Neural progenitor cell (in vitro differentiated cells): ENCODE data around the gene SERINC3. TPM values are rescaled to one million over a fixed set of nuclear protein-coding genes. Genes with fewer than 3 reads are reported as not detected.
A peak's percentile ranks its signal among the peaks of the same experiment; 100 is the strongest.
"Not testable (repeated sequence)": the region's sequence is repeated elsewhere in the genome, so short reads cannot be mapped to it uniquely, and the experiment has no call there.

Experiments
- DNase-seq: peaks from one replicate; pipeline ENCODE4 v3.0.0-alpha.2; 2016; ENCODE audit warnings: low spot score
- H2AFZ ChIP-seq: fragments of 200-600 bp; sonication (generic); replicated peaks from 2 replicates; pipeline ENCODE4 v1.6.1; 2016; ENCODE audit warnings: antibody characterized with exemption
- H3F3A ChIP-seq: fragments of 200-600 bp; sonication (generic); 2 replicates; pipeline ENCODE4 v1.6.1; 2016; ENCODE audit warnings: antibody characterized with exemption, low read depth
- H3K27ac ChIP-seq: fragments of 200-600 bp; sonication (generic); 2 replicates; pipeline ENCODE4 v1.5.1; 2016; ENCODE audit warnings: mild to moderate bottlenecking
- H3K27me3 ChIP-seq: fragments of 200-600 bp; sonication (generic); 2 replicates; pipeline ENCODE4 v1.6.1; 2016; ENCODE audit warnings: mild to moderate bottlenecking, moderate library complexity
- H3K36me3 ChIP-seq: fragments of 200-600 bp; sonication (generic); 2 replicates; pipeline ENCODE4 v1.5.1; 2016
- H3K4me1 ChIP-seq: fragments of 200-600 bp; sonication (generic); 2 replicates; pipeline ENCODE4 v1.6.1; 2016; ENCODE audit warnings: mixed run types
- H3K4me2 ChIP-seq: fragments of 200-600 bp; sonication (generic); 2 replicates; pipeline ENCODE4 v1.6.1; 2016
- H3K4me3 ChIP-seq: fragments of 200-600 bp; sonication (generic); 2 replicates; pipeline ENCODE4 v1.5.1; 2016
- H3K79me2 ChIP-seq: fragments of 200-600 bp; sonication (generic); 2 replicates; pipeline ENCODE4 v1.6.1; 2016; ENCODE audit warnings: low read depth
- H3K9ac ChIP-seq: fragments of 200-600 bp; sonication (generic); 2 replicates; pipeline ENCODE4 v1.6.1; 2016
- H3K9me3 ChIP-seq: fragments of 200-600 bp; sonication (generic); 2 replicates; pipeline ENCODE4 v1.5.1; 2016; ENCODE audit warnings: low read depth
- H4K20me1 ChIP-seq: fragments of 200-600 bp; sonication (generic); 2 replicates; pipeline ENCODE4 v1.6.1; 2016; ENCODE audit warnings: low read depth
- H3K27ac Mint-ChIP-seq: 3 replicates; pipeline ENCODE4 v1.8.0; 2021; ENCODE audit warnings: mixed read lengths
- H3K27me3 Mint-ChIP-seq: 2 replicates; pipeline ENCODE4 v1.8.0; 2022; ENCODE audit warnings: low read depth, mild to moderate bottlenecking, inconsistent platforms, moderate library complexity, mixed read lengths; ENCODE audit not compliant: insufficient read depth
- H3K36me3 Mint-ChIP-seq: 3 replicates; pipeline ENCODE4 v1.8.0; 2021; ENCODE audit warnings: mixed read lengths
- H3K4me1 Mint-ChIP-seq: 3 replicates; pipeline ENCODE4 v1.8.0; 2021; ENCODE audit warnings: mixed read lengths
- H3K4me3 Mint-ChIP-seq: 3 replicates; pipeline ENCODE4 v1.8.0; 2021; ENCODE audit warnings: mild to moderate bottlenecking, moderate library complexity, mixed read lengths
- H3K9me3 Mint-ChIP-seq: 3 replicates; pipeline ENCODE4 v1.8.0; 2020; ENCODE audit warnings: mixed read lengths
- EZH2 ChIP-seq: fragments of 200-600 bp; sonication (generic); IDR thresholded peaks from 2 replicates; pipeline ENCODE4 v1.6.1; 2017; ENCODE audit warnings: antibody characterized with exemption, mild to moderate bottlenecking, moderate library complexity
- EZH2phosphoT487 ChIP-seq: fragments of 200-600 bp; sonication (generic); IDR thresholded peaks from 2 replicates; pipeline ENCODE4 v1.6.1; 2017; ENCODE audit warnings: antibody characterized with exemption
- total RNA-seq: library from RNA; depleted of rRNA; stranded (reverse); fragments of >200 nt; gene quantifications from 2 replicates; pipeline ENCODE4 v1.2.3, GENCODE V29; 2015; ENCODE audit warnings: low replicate concordance
- TF ChIP-seq, protein P1 (sequence below): fragments of 200-600 bp; sonication (generic); IDR thresholded peaks from 2 replicates; pipeline ENCODE4 v1.5.1; 2017; ENCODE audit warnings: antibody characterized with exemption, mild to moderate bottlenecking

Gene SERINC3
- total RNA-seq, 1 donor from 2014 or later, result 38.8 TPM

DNA sequence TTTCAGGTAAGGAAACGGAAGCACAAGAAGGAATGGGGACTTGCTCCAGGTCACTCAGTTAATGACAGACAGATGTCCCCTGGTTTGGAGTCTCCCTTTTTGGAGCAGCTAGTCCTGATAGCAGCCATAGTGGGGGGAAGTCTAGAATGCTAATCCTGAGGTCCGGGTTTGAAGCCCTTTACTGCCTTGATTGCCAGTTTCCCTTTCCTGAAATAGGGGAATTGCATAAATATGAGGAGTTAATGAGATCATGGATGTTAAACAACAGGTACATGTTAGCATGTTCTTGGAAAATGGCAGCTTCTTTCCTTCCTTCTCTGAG is 46.5 kb downstream of the SERINC3 start:
- Mint-ChIP-seq H3K27ac (peak overlapping the region; percentile 40), H3K36me3 (peaks cover 1% of the 10 kb centered on the region), H3K4me3 (peak overlapping the region; percentile 91), H3K27me3 (peaks cover 6% of the 10 kb centered on the region), H3K9me3 (no peaks in the 10 kb centered on the region), H3K4me1 (peaks cover 13% of the 10 kb centered on the region)
- no peaks in the 10 kb centered on the region for H4K20me1 ChIP-seq
- H2AFZ ChIP-seq, result peak overlapping the region; percentile 93
- TF ChIP-seq, protein P1, sequence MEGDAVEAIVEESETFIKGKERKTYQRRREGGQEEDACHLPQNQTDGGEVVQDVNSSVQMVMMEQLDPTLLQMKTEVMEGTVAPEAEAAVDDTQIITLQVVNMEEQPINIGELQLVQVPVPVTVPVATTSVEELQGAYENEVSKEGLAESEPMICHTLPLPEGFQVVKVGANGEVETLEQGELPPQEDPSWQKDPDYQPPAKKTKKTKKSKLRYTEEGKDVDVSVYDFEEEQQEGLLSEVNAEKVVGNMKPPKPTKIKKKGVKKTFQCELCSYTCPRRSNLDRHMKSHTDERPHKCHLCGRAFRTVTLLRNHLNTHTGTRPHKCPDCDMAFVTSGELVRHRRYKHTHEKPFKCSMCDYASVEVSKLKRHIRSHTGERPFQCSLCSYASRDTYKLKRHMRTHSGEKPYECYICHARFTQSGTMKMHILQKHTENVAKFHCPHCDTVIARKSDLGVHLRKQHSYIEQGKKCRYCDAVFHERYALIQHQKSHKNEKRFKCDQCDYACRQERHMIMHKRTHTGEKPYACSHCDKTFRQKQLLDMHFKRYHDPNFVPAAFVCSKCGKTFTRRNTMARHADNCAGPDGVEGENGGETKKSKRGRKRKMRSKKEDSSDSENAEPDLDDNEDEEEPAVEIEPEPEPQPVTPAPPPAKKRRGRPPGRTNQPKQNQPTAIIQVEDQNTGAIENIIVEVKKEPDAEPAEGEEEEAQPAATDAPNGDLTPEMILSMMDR, result no peak
- no peak for TF ChIP-seq EZH2phosphoT487
- no peak for TF ChIP-seq EZH2
- no peaks in the 10 kb centered on the region for H3K27me3 ChIP-seq
- no peaks in the 10 kb centered on the region for H3K4me1 ChIP-seq
- H3K27ac ChIP-seq, result no peak overlapping the region
- H3K36me3 ChIP-seq, result no peaks in the 10 kb centered on the region
- no peak overlapping the region for H3K9ac ChIP-seq
- H3K4me3 ChIP-seq, result peak overlapping the region; percentile 76
- peak overlapping the region; percentile 86 for H3K4me2 ChIP-seq
- no peak for DNase-seq
- no peaks in the 10 kb centered on the region for H3K9me3 ChIP-seq
- no peaks in the 10 kb centered on the region for H3F3A ChIP-seq
- peaks cover 14% of the 10 kb centered on the region for H3K79me2 ChIP-seq

DNA sequence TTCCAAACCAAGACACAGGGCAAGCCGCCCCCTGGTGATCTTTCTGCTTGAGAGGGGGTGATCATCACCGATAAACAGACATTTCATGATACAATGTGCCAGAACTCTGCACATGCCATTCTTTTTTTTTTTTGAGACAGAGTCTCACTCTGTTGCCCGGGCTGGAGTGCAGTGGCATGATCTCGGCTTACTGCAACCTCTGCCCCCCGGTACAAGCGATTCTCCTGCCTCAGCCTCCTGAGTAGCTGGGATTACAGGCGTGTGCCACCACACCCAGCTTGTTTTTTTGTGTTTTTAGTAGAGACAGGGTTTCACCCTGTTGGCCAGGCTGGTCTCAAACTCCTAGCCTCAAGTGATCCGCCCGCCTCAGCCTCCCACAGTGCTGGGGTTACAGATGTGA is 49.6 kb downstream of the SERINC3 start:
- not testable (repeated sequence) for H4K20me1 ChIP-seq, H3K27me3 Mint-ChIP-seq, H2AFZ ChIP-seq, H3K36me3 Mint-ChIP-seq, H3K9me3 ChIP-seq, H3K9me3 Mint-ChIP-seq, H3K4me3 Mint-ChIP-seq, H3K27ac ChIP-seq, H3F3A ChIP-seq, DNase-seq, H3K36me3 ChIP-seq, H3K4me2 ChIP-seq, H3K27me3 ChIP-seq, H3K4me3 ChIP-seq, H3K4me1 ChIP-seq, H3K9ac ChIP-seq
- H3K27ac Mint-ChIP-seq, result peak overlapping the region; percentile 61
- H3K79me2 ChIP-seq, result peaks cover 14% of the 10 kb centered on the region
- peaks cover 13% of the 10 kb centered on the region for H3K4me1 Mint-ChIP-seq

DNA sequence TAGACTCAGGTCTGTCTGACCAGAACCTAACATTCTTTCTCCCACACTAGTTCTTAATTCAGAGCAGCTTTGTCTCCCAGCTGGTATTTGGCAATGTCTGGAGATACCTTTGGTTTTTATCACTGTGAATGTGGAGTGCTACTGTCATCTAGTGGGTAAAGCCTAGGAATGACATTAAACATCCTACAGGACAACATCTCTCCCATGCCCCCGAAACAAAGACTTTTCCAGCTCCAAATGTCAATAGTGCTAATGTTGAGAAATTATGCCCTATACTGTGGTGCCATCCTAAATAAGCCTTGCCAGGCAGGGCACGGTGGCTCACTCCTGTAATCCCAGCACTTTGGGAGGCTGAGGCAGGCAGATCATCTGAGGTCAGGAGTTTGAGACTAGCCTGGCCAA is 50.4 kb downstream of the SERINC3 start:
- no peak for TF ChIP-seq EZH2
- TF ChIP-seq, protein P1, result peak; percentile 46
- no peaks in the 10 kb centered on the region for H3K27me3 ChIP-seq
- peaks cover 6% of the 10 kb centered on the region for H3K27me3 Mint-ChIP-seq
- peaks cover 6% of the 10 kb centered on the region for H3K79me2 ChIP-seq
- DNase-seq, result peak; percentile 37
- peaks cover 11% of the 10 kb centered on the region for H3K4me1 Mint-ChIP-seq
- no peaks in the 10 kb centered on the region for H4K20me1 ChIP-seq
- no peak overlapping the region for H3K27ac Mint-ChIP-seq
- no peaks in the 10 kb centered on the region for H3K36me3 ChIP-seq
- no peak overlapping the region for H3K4me3 ChIP-seq
- H2AFZ ChIP-seq, result no peak overlapping the region
- no peak overlapping the region for H3K4me3 Mint-ChIP-seq
- H3K4me2 ChIP-seq, result no peak overlapping the region
- H3K4me1 ChIP-seq, result peaks cover 5% of the 10 kb centered on the region
- H3K36me3 Mint-ChIP-seq, result no peaks in the 10 kb centered on the region
- H3K9me3 ChIP-seq, result no peaks in the 10 kb centered on the region
- no peak overlapping the region for H3K9ac ChIP-seq
- H3K27ac ChIP-seq, result no peak overlapping the region
- no peaks in the 10 kb centered on the region for H3K9me3 Mint-ChIP-seq
- H3F3A ChIP-seq, result no peaks in the 10 kb centered on the region

DNA sequence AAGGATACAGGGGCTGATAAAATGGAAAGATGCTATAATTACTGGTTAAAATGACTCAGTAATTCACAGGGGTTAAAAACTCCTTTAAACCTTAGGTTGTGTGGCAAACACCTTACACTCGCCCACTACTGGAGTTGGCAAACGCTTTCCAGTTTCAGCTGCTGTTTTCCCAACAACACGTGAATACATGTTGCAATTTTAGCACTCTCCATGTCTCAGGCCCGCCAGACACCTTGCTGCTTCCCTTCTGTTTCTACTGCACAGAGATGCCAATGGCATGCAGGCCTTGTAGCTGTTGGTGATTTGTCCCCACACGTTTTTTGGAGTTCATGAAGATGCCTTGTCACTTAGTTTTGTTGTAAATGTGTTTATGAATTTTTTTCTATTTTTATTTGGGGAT is 51.5 kb downstream of the SERINC3 start:
- Mint-ChIP-seq H3K27ac (no peak overlapping the region), H3K27me3 (peaks cover 11% of the 10 kb centered on the region), H3K4me3 (no peak overlapping the region), H3K4me1 (peaks cover 6% of the 10 kb centered on the region), H3K9me3 (no peaks in the 10 kb centered on the region), H3K36me3 (no peaks in the 10 kb centered on the region)
- Histone ChIP-seq H2AFZ (no peak overlapping the region), H3K27me3 (no peaks in the 10 kb centered on the region), H3K9ac (no peak overlapping the region), H3K4me2 (no peak overlapping the region), H3K36me3 (no peaks in the 10 kb centered on the region), H3F3A (no peaks in the 10 kb centered on the region), H3K9me3 (no peaks in the 10 kb centered on the region), H3K79me2 (no peaks in the 10 kb centered on the region), H4K20me1 (no peaks in the 10 kb centered on the region), H3K4me1 (peaks cover 5% of the 10 kb centered on the region), H3K27ac (no peak overlapping the region), H3K4me3 (no peak overlapping the region)
- DNase-seq, result no peak
- no peak for TF ChIP-seq EZH2phosphoT487
- TF ChIP-seq EZH2, result no peak
- TF ChIP-seq, protein P1, result no peak
